Adipose tissue (tissue), 3 donors: ENCODE results near the gene PAN2. TPM values are rescaled to one million over a fixed set of nuclear protein-coding genes. Genes with fewer than 3 reads are reported as not detected.

ENCODE experiments used
- H3K27ac ChIP-seq: one replicate; pipeline ENCODE4 v1.5.1; 2013; ENCODE audit warnings: low read depth, low read length
- WGBS, 3 donors: extraction: QIAGEN DNeasy Blood & Tissue Kit; methylation state at CpG; one replicate each; pipeline ENCODE4 v1.1.7; 2013; 5-methylcytosine and 5-hydroxymethylcytosine counted together
- polyA plus RNA-seq, 3 donors: library from polyadenylated mRNA; stranded (reverse); fragments of 200-250 nt; gene quantifications; one replicate each; pipeline ENCODE4 v1.2.3, GENCODE V29; 2013
- donor health status: healthy with polysubstance abuse.
- donor health status: Bipolar disorder and iron deficiency.
- donor health status: healthy.

PAN2 gene, protein sequence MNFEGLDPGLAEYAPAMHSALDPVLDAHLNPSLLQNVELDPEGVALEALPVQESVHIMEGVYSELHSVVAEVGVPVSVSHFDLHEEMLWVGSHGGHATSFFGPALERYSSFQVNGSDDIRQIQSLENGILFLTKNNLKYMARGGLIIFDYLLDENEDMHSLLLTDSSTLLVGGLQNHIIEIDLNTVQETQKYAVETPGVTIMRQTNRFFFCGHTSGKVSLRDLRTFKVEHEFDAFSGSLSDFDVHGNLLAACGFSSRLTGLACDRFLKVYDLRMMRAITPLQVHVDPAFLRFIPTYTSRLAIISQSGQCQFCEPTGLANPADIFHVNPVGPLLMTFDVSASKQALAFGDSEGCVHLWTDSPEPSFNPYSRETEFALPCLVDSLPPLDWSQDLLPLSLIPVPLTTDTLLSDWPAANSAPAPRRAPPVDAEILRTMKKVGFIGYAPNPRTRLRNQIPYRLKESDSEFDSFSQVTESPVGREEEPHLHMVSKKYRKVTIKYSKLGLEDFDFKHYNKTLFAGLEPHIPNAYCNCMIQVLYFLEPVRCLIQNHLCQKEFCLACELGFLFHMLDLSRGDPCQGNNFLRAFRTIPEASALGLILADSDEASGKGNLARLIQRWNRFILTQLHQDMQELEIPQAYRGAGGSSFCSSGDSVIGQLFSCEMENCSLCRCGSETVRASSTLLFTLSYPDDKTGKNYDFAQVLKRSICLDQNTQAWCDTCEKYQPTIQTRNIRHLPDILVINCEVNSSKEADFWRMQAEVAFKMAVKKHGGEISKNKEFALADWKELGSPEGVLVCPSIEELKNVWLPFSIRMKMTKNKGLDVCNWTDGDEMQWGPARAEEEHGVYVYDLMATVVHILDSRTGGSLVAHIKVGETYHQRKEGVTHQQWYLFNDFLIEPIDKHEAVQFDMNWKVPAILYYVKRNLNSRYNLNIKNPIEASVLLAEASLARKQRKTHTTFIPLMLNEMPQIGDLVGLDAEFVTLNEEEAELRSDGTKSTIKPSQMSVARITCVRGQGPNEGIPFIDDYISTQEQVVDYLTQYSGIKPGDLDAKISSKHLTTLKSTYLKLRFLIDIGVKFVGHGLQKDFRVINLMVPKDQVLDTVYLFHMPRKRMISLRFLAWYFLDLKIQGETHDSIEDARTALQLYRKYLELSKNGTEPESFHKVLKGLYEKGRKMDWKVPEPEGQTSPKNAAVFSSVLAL
- polyA plus RNA-seq: 10 to 100 TPM; 16.8 to 33.7 (median 29.8) TPM

DNA sequence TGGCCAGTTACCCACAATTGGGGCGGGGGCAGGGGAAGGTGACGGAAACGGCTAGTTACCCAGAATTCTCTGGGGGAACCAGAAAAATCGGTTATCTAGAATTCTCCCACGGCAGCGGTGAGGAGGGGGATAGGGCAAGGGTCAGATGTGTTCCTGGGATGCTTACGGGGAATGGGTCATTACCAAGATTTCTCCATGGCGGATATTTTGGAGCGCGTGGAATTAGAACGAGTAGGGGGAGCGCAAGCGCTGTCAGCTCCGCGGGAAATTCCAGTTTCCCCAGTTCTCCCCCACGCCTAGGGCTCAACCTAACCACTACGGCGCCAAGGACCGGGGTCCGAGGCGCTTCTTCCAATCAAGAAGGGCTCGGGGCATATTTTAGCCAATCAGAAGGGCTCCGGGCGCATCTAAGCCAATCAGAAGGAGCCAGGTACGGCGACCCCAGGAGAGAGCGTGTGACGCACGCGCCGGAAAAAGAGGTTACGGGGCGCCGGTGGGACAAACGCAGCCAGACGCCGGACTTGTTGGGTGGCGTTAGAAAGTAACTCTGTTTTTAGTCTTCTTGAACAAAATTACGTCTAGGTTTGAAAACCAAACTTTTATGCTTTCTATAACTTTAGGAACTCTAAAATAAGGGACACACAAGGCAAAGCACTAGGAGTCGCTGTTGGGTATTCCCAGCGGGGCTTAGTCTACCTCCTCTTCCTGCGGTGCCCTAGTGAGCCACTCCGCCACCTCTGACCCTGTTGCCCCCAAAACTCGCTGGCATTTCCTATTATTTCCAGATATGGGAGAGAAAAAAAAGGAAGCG lies at the start of gene PAN2:
Gene PAN2 (minus strand): TSS at position 322 of the 811 bp plus-strand sequence. CDS start 906 bp downstream, outside the sequence.
- H3K27ac ChIP-seq: peak within 1 kb of the TSS; percentile 94
- WGBS, 3 donors: 0 to 1% (median 0%) methylated on average over 45 of the region's 45 CpGs

DNA sequence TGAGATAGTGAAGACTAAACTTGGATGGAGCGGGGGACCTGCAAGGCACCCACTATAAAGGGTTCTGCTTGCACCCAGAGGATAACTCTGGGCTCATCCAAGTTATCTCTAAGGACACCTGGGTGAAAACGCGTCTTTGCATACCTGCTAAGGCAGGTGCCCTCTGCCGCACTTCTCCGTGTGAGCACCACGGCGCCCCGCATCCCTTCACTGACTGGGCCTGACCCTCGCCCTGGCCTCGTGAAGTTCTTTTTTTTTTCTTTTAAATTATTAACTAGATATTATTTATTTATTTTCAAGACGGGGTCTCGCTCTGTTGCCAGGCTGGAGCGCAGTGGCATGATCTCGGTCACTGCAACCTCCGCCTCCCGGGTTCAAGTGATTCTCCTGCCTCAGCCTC lies 48.8 kb upstream of the PAN2 start:
- WGBS, 3 donors: 80 to 95% (median 93%) methylated on average over 16 of the region's 16 CpGs
- no peak overlapping the region for H3K27ac ChIP-seq

DNA sequence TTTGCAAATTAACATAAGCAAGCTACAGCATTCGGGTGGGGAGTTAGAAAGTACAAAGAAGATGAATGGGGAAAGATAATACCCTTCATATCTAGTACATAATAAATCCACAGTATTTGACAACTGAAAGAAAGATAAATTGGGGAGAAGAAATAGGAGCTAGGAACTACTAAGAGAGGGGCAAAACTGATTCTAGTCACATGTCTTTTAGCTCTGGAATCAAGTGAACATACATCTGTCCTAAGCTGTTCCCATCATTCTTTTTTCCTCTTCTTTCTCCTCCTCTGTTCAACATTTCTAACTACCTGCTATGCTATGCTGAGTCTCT lies 44.2 kb upstream of the PAN2 start:
- H3K27ac ChIP-seq: no peak overlapping the region
- 28 to 70% (median 48%) methylated on average over 1 of the region's 1 CpG for WGBS, 3 donors

DNA sequence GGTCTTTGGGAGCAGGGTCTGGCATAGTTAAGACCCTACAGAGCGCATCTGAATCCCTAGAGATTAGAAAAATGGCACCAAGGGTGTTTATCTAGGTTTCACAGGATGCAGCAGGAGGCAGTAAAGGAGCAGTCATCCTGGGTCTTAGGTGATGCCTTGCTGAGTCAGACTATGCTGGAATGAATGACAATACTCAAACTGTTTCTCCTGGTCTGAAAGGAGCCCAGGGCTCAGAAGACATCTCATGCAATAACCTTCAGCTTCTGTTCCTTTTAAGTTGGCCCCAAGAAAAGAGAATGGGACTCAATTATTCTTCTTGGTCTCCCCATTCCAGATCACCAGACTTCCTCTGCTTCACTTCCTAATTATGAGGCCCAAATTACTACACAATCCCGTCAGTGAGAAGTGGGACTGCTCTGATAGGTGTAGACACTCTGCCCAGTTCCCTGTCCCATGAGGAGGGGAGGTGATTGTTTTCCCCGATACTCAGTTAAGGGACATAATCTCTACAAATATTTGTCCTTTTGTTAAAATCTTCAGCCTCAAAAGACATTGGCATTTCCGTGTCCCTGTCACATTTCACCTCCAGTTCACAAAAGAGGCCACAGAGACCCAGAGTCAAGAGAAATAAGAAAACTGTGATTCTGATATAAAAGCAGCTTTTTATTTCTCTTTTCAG lies 43.6 kb upstream of the PAN2 start:
- H3K27ac ChIP-seq: no peak overlapping the region
- WGBS, 3 donors: 61 to 69% (median 61%) methylated on average over 4 of the region's 4 CpGs

DNA sequence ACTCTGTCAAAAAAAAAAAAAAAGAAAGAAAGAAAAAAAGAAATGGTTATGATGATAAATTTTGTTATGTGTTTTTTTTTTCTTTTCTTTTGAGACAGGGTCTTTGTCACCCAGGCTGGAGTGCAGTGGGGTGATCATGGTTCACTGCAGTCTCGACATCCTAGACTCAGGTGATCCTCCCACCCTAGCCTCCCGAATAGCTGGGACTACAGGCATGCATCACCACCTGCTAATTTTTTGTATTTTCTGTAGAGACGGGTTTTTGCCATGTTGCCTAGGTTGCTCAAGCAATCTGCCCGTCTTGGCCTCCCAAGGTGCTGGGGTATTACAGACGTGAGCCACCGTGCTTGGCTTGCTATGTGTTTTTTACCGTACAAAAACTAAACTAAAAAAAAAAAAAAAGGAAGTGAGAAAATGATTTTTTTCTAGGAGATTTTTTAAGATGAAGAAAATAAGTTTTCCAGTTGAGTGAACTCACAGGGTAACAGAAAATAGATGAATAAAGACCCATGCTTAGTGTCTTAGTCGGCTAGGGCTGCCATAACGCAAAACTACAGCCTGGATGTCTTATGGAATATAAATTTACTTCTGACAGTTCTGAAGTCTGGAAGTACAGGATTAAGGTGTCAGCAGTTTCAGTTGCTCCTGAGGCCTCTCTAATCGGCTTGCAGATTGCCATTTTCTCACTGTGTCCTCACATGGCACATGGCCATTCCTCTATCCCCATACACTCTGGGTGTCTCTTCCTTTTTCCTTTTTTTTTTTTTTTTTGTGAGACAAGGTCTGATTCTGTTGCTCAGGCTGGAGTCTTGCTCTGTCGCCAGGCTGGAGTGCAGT lies 42.0 kb upstream of the PAN2 start:
- WGBS, 3 donors: 72 to 77% (median 74%) methylated on average over 11 of the region's 11 CpGs

DNA sequence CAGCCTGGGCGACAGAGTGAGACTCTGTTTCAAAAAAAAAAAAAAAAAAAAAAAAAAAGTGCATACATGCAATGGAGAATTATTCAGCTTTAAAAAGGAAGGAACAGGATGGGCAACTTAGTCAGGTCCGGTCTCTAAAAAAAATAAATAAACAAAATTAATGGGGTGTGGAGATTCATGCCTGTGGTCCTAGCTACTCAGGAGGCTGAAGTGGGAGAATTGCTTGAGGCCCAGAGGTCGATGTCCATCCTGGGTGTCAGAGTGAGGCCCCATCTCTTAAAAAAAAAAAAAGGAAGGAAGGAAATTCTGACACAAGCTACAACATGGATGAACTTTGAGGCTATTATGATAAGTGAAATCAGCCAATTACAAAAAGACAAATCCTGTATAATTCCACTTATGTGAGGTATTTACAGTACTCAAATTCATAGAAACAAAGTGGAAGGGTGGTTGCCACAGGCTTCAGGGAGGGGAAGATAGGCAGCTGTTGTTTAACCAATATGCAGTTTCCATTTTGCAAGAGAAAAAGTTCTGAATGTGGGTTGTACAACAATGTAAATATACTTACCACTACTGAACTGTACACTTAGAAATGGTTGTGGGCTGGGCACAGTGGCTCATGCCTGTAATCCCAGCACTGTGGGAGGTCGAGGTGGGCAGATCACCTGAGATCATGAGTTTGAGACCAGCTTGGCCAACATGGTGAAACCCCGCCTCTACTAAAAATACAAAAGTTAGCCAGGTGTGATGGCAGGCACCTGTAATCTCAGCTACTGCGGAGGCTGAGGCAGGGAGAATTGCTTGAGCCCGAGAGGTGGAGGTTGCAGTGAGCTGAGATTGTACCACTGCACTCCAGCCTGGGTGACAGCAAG lies 41.2 kb upstream of the PAN2 start:
- no peak overlapping the region for H3K27ac ChIP-seq
- 68 to 77% (median 70%) methylated on average over 7 of the region's 7 CpGs for WGBS, 3 donors

More for the DNA sequence above, 42.0 kb upstream of the PAN2 start:
- H3K27ac ChIP-seq: no peak overlapping the region

DNA sequence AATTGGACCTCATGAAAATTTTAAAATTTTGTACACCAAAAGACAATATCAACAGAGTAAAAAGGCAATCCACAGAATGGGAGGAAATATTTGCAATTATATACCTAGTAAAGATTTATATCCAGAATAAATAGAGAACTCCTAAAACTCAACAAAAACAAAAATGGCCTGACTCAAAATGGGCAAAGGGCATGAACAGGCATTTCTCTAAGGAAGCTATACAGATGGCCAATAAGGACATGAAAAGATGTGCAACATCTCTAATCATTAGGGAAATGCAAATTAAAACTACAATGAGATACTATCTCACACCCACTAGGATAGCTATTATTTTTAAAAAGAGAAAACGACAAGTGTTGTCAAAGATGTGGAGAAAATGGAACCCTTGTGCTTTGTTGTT lies 39.7 kb upstream of the PAN2 start:
- WGBS, 3 donors: 95 to 100% (median 97%) methylated on average over 1 of the region's 1 CpG
- H3K27ac ChIP-seq: no peak overlapping the region

DNA sequence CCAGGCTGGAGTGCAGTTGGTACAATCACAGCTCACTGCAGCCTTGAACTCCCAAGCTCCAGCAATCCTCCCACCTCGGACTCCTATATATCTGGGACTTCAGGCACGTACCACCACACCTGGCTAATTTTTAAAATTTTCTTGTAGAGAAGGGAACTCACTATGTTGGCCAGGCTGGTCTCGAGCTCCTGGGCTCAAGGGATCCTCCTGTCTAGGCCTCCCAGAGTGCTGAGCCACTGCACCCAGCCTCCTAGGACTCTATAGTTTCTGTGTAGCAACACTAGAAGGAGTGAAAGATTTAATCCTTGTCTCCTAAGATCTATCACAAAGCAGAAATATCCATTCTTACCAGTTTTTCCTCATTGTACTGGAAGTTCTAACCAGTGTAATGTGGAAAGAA lies 33.1 kb upstream of the PAN2 start:
- no peak overlapping the region for H3K27ac ChIP-seq
- 79 to 92% (median 85%) methylated on average over 3 of the region's 3 CpGs for WGBS, 3 donors

DNA sequence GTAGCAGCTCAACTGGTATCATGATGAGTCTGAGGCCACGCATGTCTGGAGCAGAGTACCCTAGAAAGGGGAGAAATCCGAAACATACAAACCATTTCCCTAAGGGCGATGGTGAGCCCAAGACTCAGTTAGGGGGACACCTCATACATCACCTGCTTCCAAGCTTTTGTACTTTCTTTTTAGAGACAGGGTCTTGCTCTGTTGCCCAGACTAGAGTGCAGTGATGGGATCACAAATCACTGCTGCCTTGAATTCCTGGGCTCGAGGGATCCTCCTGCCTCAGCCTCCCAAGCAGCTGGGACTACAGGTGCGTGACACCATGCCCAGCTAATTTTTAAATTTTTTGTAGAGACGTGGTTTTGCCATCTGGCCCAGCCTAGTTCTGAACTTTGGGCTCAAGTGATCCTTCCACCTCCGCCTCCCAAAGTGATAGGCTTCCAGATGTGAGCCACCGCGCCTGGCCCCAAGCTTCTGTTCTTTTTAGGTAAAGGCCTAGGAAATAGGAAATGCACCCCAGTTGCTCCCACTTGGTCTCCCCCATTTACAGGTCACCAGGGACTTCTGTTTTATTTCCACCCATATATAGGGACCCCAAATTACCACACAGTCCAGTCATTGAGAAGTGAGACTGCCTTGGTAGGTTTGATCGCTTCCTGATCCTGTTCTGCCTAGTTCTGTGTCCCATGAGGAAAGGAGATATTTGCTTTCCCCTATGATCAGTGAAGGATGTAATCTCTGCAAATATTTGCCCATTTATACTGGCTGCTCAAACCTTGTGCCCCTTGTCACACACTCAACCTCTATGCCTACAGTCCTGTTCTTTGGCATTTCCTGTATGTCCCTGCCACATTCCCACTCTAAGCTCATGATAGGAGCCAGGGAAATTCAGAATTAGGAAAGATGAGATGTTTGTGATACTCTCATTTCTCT lies 28.6 kb upstream of the PAN2 start, which contains the start of gene APOF:
Gene APOF (minus strand): TSS at position 728 of the 930 bp plus-strand sequence. CDS start 112 bp downstream, at position 616.
- H3K27ac ChIP-seq: no peak within 1 kb of the TSS
- WGBS, 3 donors: 91 to 95% (median 94%) methylated on average over 10 of the region's 10 CpGs

DNA sequence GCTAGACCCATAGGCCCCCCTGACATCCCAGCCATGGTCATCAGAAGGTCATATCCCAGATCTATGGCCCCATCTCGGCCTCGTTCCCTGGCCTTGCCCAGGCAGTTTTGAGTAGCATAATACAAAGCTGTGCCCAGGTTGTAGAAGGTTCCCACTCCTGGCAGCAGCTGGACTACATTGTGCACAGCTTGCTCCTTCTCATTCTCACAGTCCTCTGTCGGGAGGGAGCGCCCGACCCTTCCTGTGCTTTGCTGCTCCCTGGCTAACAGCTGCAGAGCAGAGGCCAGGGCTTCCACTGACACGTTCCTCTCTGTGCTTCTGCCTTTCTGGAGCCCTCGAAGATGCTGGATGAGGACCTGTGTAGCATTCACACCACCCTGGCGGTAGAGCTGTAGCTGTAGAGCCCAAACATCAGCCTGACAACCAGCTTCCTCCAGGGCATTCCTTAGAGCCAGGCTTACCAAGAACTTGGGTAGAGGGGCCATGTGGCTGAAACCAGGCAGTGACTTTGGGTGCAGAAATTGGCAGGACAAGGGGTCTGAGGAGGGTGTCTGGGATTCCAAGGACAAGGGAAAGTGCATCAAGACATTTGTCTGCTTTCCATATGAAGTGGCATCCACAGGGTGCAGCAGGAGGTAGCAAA lies 27.8 kb upstream of the PAN2 start:
- no peak overlapping the region for H3K27ac ChIP-seq
- 78 to 87% (median 84%) methylated on average over 8 of the region's 8 CpGs for WGBS, 3 donors

DNA sequence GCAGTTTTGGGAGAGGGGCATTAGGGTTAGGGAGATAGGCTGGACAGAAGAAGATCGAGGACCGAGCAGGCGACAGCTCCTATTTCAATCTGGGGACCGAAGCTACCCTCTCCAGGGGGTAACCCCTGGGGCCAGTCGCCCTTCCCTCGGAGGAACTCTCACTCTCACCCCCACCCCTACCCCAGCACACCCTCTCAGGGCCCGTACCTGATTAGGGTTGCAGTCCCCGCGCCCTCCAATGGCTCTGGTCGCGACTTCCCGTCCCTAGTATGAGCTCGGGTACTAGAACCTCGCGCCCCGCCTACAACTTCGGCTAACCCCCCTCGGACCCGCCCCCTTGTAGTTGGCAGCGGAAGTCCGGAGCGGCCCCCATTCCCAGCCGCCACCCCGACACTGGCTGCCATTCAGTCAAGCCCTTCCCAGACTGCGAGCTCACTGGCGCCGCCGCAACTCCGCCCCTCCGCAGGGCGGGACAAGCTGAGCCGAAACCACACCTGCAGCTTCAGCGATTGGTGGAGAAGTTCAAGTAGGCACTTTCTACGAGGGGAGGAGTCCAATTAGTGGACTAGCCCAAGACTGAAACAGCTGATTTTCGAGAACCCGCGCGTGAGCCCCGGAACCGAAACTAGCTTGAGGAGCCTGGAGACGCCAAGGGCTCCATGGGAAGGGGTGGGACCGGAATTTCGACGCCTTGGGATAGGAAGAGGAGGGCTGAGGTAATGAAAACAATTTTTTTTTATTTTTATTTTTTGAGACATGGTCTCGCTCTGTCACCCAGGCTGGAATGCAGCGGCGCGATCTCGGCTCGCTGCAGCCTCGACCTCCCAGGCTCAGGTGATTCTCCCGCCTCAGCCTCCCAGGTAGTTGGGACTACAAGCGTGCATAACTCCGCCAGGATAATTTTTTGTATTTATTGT lies 26.3 kb upstream of the PAN2 start, which contains the start of gene STAT2:
Gene STAT2 (minus strand): TSS at position 257 of the 917 bp plus-strand sequence. CDS start 3,536 bp downstream, outside the sequence.
- 0% methylated on average over 53 to 54 of the region's 54 CpGs for WGBS, 3 donors
- H3K27ac ChIP-seq: no peak within 1 kb of the TSS

DNA sequence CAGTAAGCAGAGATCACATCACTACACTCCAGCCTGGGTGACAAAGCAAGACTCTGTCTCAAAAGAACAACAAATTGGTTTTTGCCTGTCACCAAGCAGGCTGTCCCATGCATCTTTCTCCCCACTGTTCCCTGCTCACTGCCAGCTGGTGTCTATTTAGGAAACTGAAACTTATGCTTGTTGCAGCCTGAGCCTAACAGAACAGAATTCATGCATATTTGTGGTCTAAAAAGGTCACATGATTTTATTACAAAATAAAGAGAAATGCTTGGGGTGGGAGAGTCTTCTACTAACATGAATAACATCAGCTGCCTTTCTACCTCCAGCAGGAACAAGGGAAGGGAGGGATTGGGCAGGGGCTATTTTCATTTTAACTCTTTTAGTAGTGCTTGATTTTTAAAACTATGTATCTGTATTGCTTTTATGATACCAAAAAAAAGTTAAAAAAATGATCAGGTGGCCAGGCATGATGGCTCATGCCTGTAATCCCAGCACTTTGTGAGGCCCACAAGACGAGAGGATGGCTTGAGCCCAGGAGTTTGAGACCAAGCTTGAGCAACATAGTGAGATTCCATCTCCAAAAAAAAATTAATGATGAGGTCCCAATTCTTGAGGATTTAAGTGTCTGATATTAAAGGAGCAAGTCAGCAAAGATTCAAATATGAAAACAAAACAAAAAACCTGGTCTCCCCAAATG lies 25.2 kb upstream of the PAN2 start:
- H3K27ac ChIP-seq: no peak overlapping the region
- WGBS, 3 donors: 0 to 24% (median 4%) methylated on average over 1 of the region's 1 CpG

DNA sequence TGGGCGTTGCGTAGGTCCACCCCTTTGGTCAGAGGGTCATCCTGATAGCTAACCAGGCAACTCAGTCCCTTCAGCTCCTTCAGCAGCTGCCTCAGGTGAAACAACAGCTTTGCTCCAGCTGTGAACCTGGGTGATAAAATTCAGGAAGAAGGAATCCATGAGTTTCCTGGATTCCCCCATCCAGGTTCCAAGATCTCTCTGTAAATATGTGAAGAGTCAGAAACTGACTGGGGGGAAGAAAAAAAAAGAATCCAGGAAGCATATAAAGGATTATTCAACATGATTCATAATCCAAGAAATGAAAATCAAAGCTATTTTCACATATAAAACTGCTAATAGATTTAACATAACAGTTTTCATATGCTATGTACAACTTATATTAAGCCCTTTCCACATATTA lies 17.5 kb upstream of the PAN2 start:
- H3K27ac ChIP-seq: no peak overlapping the region
- 97 to 100% (median 100%) methylated on average over 2 of the region's 2 CpGs for WGBS, 3 donors
